EH (cell line): Measurements from ENCODE around the gene MIS12.

ENCODE experiments used
- DNase-seq: peaks from one replicate; pipeline ENCODE4 v3.0.0-alpha.2; 2015; ENCODE audit warnings: low read depth

Gene MIS12

DNA sequence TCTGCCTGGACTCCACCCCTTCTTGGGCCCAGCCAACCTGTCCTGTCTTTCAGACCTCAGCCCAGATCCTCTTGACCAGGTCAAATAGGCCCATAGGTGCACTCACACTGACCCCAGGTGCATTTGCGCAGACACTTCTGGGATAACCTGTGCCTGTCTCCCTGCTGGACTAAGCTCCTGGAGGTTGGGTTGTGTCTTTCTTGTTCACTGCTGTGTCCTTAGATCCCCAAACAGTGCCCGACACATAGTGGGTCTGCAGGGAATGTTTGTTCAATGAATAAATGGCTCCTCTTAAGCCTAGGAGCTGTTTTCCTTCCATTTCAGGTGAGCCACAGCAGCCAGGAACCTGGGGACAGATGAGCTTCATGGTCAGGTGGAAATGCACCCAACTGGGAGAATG is 49.1 kb downstream of the MIS12 start:
- no peak for DNase-seq

DNA sequence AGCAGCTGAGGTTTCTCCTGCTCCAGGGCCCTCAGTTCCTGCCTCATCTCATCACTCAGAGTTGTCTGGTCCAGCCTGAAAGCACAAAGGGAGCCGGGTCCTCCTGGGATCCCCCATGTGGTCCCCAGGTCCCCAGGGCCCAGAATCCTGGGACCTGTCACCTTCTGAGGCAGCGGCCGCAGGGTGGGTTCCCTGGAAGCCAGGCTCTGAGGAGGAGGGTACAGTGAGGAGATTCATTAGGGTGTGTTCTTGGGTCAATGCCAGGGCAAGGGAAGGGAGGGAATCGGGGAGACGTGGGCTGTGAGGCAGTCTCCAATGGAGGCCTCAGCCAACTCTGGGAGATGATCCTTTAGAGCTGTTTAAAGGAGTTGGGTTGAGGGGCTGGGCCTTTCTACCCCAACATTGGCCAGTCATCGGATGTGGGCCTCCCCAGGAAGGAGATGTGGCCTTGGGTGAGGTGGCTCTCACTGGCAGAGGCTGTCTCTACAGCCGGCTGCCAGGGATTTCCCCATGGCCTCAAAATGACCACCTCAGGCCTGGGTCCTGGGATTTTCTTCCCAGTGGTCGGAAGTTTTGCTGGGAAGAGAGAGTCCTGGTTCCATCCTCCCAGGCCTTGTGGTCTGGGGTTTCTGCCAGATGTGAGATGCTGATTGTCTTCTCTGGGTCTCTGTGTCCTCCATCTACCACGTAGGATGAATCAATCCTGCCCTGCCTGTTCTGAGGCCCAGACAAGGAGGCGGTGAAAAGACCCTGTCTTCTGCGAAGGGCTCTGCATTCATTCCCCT is 50.7 kb downstream of the MIS12 start:
- peak; percentile 49 for DNase-seq

DNA sequence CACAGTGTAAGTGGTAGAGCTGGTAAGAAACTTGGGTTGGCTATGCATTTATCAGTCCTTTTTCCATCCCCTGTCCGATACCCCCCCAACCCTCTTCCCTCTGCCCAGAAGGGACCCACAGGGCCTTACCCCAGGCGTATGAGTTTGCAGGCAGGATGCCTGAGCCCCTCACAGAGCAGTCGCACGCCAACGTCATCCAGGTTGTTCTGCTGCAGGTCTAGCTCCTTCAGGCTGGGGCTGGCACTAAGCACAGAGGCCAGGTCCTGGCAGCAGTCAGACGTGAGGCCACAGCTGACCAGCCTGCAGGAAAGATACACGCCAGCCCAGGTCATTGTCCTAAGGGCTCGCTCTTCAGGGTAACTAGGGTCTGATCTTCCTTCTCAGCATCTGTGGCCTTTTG is 52.9 kb downstream of the MIS12 start:
- no peak for DNase-seq

DNA sequence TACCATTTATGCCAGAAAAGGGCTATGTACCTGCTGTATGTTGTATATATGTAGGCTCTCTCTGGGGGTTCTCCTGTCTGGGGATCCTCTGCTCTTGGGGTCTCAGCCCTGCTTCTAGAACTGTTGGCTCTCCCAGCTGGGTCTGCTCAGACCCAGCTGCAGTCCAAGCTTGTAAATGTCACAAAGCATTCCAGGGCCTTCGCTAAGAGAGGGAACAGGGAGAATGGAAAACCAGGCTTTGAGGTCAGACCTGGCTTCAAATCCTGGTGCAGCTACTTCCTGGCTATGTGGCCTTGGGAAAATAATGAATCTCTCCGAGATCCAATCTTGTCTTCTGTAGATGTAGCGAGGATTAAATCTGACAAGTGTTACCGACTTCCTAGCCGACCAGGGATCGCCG is 54.0 kb downstream of the MIS12 start:
- no peak for DNase-seq
